Non-pigmented ciliary epithelial cell (primary cell): Measurements from ENCODE around the gene RANBP10.

ENCODE experiments used
- DNase-seq: peaks from one replicate; pipeline ENCODE4 v3.0.0-alpha.2; 2010; ENCODE audit warnings: low read depth

Gene RANBP10

GRCh38 chr16:67825906-67826305 lies 19.5 kb upstream of the RANBP10 start:
- no peak for DNase-seq

- no peak for DNase-seq
Observed at GRCh38 chr16:67825119-67825518, 18.8 kb upstream of the RANBP10 start.

- no peak for DNase-seq
Observed at GRCh38 chr16:67822511-67822910, 16.2 kb upstream of the RANBP10 start.

- no peak for DNase-seq
Observed at GRCh38 chr16:67820608-67821259, 14.4 kb upstream of the RANBP10 start.

GRCh38 chr16:67814567-67814966 lies 8.2 kb upstream of the RANBP10 start:
- DNase-seq = no peak

- DNase-seq = no peak
Observed at GRCh38 chr16:67811899-67812298, 5.5 kb upstream of the RANBP10 start.

- no peak for DNase-seq
Observed at GRCh38 chr16:67807148-67807682, 855 bp upstream of the RANBP10 start.

GRCh38 chr16:67805718-67806427 lies 487 bp downstream of the RANBP10 start:
- no peak for DNase-seq

GRCh38 chr16:67804853-67805542 lies 1.4 kb downstream of the RANBP10 start:
- DNase-seq = no peak

- no peak for DNase-seq
Observed at GRCh38 chr16:67803894-67804293, 2.5 kb downstream of the RANBP10 start.

- no peak for DNase-seq
Observed at GRCh38 chr16:67801883-67802282, 4.5 kb downstream of the RANBP10 start.

GRCh38 chr16:67801241-67801640 lies 5.1 kb downstream of the RANBP10 start:
- DNase-seq = no peak

- DNase-seq = no peak
Observed at GRCh38 chr16:67800338-67800926, 5.9 kb downstream of the RANBP10 start.

GRCh38 chr16:67796099-67796718 lies 10.2 kb downstream of the RANBP10 start:
- DNase-seq = no peak

GRCh38 chr16:67790071-67790470 lies 16.3 kb downstream of the RANBP10 start:
- no peak for DNase-seq

- no peak for DNase-seq
Observed at GRCh38 chr16:67786491-67786890, 19.9 kb downstream of the RANBP10 start.

- DNase-seq = no peak
Observed at GRCh38 chr16:67783353-67783725, 23.0 kb downstream of the RANBP10 start.

- DNase-seq = no peak
Observed at GRCh38 chr16:67782567-67783352, 23.6 kb downstream of the RANBP10 start.

- DNase-seq = no peak
Observed at GRCh38 chr16:67781565-67781921, 24.8 kb downstream of the RANBP10 start.

GRCh38 chr16:67780847-67781564 lies 25.4 kb downstream of the RANBP10 start:
- DNase-seq = no peak
